ENCODE results near the gene PLPPR2. TPM values are rescaled to one million over a fixed set of nuclear protein-coding genes. Genes with fewer than 3 reads are reported as not detected.
"Not testable (repeated sequence)": the region's sequence is repeated elsewhere in the genome, so short reads cannot be mapped to it uniquely, and the experiment has no call there.

Gene PLPPR2
- total RNA-seq, 1 donor from 2014 or later, result 51.9 TPM

DNA sequence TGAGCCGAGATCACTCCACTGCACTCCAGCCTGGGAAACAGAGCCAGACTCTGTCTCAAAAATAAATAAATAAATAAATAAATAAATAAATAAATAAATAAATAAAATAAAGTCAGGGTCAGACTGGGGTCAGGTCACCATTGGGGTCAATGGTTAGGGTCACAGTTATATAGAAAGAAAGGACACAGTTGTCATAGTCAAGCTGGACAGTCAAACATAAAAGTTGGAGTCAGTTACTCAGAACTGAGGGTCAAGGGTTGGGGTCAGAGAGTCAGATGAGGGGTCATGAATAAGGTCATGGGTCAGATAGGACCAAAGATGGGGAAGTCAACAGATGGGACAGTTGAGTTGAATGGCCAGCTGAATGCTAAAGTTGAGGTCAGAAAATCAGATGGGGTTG is 45.6 kb downstream of the PLPPR2 start:
- TF ChIP-seq, protein P1, sequence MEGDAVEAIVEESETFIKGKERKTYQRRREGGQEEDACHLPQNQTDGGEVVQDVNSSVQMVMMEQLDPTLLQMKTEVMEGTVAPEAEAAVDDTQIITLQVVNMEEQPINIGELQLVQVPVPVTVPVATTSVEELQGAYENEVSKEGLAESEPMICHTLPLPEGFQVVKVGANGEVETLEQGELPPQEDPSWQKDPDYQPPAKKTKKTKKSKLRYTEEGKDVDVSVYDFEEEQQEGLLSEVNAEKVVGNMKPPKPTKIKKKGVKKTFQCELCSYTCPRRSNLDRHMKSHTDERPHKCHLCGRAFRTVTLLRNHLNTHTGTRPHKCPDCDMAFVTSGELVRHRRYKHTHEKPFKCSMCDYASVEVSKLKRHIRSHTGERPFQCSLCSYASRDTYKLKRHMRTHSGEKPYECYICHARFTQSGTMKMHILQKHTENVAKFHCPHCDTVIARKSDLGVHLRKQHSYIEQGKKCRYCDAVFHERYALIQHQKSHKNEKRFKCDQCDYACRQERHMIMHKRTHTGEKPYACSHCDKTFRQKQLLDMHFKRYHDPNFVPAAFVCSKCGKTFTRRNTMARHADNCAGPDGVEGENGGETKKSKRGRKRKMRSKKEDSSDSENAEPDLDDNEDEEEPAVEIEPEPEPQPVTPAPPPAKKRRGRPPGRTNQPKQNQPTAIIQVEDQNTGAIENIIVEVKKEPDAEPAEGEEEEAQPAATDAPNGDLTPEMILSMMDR (IDR thresholded peaks at IDR 0.05), result no peak
- Mint-ChIP-seq H3K27ac (ENCODE audit: unreplicated experiment) (no peak overlapping the region), H3K36me3 (ENCODE audit: unreplicated experiment) (no peaks in the 10 kb centered on the region), H3K9me3 (ENCODE audit: unreplicated experiment) (no peaks in the 10 kb centered on the region), H3K27me3 (ENCODE audit: unreplicated experiment) (peaks cover 4% of the 10 kb centered on the region), H3K4me3 (ENCODE audit: unreplicated experiment) (no peak overlapping the region), H3K4me1 (ENCODE audit: unreplicated experiment) (peaks cover 2% of the 10 kb centered on the region)
- no peak for DNase-seq (ENCODE audit: extremely low spot score, unreplicated experiment)

GRCh38 chr19:11401808-11402543 is 46.7 kb downstream of the PLPPR2 start:
- Mint-ChIP-seq H3K4me3 (ENCODE audit: unreplicated experiment) (no peak overlapping the region), H3K36me3 (ENCODE audit: unreplicated experiment) (no peaks in the 10 kb centered on the region), H3K9me3 (ENCODE audit: unreplicated experiment) (no peaks in the 10 kb centered on the region), H3K27me3 (ENCODE audit: unreplicated experiment) (peaks cover under 1% of the 10 kb centered on the region), H3K4me1 (ENCODE audit: unreplicated experiment) (peaks cover 2% of the 10 kb centered on the region), H3K27ac (ENCODE audit: unreplicated experiment) (no peak overlapping the region)
- no peak for DNase-seq (ENCODE audit: extremely low spot score, unreplicated experiment)
- TF ChIP-seq, protein P1 (IDR thresholded peaks at IDR 0.05), result no peak

DNA sequence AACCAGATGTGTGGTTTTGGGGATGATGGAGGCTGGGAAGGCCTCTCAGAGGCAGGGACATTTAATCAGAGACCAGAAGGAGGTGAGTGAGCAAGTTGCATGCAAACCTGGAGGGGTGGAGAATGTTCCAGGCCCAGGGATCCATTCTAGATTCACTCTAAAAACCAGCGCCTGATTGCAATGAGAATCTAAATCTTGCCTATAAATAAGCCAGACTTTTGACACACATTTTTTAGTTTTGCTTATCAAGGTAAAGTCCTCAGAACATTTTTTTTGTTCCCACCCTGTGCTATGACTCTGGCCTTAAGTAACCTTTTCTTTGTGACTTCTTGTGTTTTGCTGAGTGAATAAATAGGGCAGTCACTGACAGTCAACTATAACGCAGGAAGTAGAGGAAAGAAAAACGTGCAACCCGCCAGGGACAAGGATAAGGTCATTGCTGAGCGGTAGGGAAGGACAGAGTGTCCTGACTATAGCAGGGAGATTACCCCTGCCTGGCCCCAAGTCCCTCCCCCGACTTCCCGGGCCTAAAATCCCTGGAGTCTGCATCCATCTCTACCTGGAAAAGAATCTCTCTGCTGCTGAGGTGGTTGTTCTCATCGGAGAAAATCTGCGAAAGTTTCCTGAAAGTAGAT is 49.5 kb downstream of the PLPPR2 start:
- no peak for DNase-seq (ENCODE audit: extremely low spot score, unreplicated experiment)
- peaks cover 2% of the 10 kb centered on the region for H3K4me1 Mint-ChIP-seq (ENCODE audit: unreplicated experiment)
- H3K36me3 Mint-ChIP-seq (ENCODE audit: unreplicated experiment), result no peaks in the 10 kb centered on the region
- TF ChIP-seq, protein P1 (IDR thresholded peaks at IDR 0.05), result no peak
- no peaks in the 10 kb centered on the region for H3K27me3 Mint-ChIP-seq (ENCODE audit: unreplicated experiment)
- H3K4me3 Mint-ChIP-seq (ENCODE audit: unreplicated experiment), result no peak overlapping the region
- no peaks in the 10 kb centered on the region for H3K9me3 Mint-ChIP-seq (ENCODE audit: unreplicated experiment)
- no peak overlapping the region for H3K27ac Mint-ChIP-seq (ENCODE audit: unreplicated experiment)

DNA sequence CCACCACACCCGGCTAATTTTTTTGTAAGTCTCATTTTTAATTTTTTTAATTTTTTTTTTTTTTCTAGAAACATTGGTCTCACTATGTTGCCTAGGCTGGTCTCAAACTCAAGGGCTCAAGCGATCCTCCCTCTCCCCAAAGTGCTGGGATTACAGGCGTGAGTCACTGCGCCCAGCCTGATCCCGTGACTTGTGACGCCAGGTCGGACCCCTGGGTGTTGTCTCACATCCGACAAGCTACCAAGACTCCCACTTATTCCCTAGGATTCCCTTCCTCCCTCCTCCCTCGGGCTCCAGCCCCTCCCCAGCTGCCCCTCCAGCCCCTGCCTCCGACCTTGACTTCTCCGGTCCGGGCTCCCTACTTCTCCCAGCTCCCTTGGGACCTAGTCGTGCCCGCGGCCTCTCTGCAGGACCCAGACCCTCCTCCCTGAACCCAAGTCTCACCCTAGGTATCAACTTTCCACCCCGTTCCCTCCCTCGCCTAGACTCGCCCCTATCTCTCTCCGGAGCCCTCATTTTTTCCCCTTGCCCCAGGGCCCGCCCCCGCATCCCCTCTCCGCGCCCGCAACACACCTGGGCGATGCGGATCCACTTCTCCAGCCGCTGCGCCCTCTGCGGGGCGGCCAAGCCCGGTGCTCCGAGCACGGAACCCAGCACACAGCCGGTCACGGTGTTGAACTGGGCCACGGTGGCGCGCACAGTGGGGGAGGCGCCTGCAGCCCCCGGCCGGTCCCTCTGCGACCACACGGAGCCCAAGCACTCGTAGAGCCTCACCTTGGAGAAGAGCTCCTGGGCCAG is 50.8 kb downstream of the PLPPR2 start:
- DNase-seq (ENCODE audit: extremely low spot score, unreplicated experiment), result no peak
- Mint-ChIP-seq H3K27ac (ENCODE audit: unreplicated experiment) (no peak overlapping the region), H3K4me3 (ENCODE audit: unreplicated experiment) (no peak overlapping the region), H3K36me3 (ENCODE audit: unreplicated experiment) (no peaks in the 10 kb centered on the region), H3K4me1 (ENCODE audit: unreplicated experiment) (peaks cover 2% of the 10 kb centered on the region), H3K27me3 (ENCODE audit: unreplicated experiment) (peaks cover 4% of the 10 kb centered on the region), H3K9me3 (ENCODE audit: unreplicated experiment) (no peaks in the 10 kb centered on the region)
- TF ChIP-seq, protein P1 (IDR thresholded peaks at IDR 0.05), result peak; percentile 28

- not testable (repeated sequence) for H3K9me3 Mint-ChIP-seq (ENCODE audit: unreplicated experiment); H3K36me3 Mint-ChIP-seq (ENCODE audit: unreplicated experiment); H3K27ac Mint-ChIP-seq (ENCODE audit: unreplicated experiment); H3K4me3 Mint-ChIP-seq (ENCODE audit: unreplicated experiment); H3K27me3 Mint-ChIP-seq (ENCODE audit: unreplicated experiment); H3K4me1 Mint-ChIP-seq (ENCODE audit: unreplicated experiment); DNase-seq (ENCODE audit: extremely low spot score, unreplicated experiment)
Observed at GRCh38 chr19:11406703-11407236, 51.5 kb downstream of the PLPPR2 start.

Measured in osteocyte (in vitro differentiated cells).